HL-60/S4 (cell line): ENCODE data around the gene SLC3A2.
"Not testable (repeated sequence)": the region's sequence is repeated elsewhere in the genome, so short reads cannot be mapped to it uniquely, and the experiment has no call there.

ENCODE experiments used
- in situ Hi-C: fragments of 300-500 bp; cut with MboI; formaldehyde crosslinking; loops from 2 replicates; pipeline ENCODE4 v1.14.3; 2022; ENCODE audit warnings: low sequenced_read_pairs

The SLC3A2 gene

GRCh38 chr11:62851807-62852522 is 28.7 kb upstream of the SLC3A2 start:
- in situ Hi-C loops, result no loop called here

- in situ Hi-C loops, result no loop called here
Measured at GRCh38 chr11:62852523-62853188, 28.0 kb upstream of the SLC3A2 start.

GRCh38 chr11:62853279-62853965 is 27.3 kb upstream of the SLC3A2 start:
- in situ Hi-C loops, result no loop called here

- in situ Hi-C loops, result no loop called here
Measured at GRCh38 chr11:62854013-62854824, 26.5 kb upstream of the SLC3A2 start.

GRCh38 chr11:62854825-62855570 is 25.7 kb upstream of the SLC3A2 start:
- in situ Hi-C loops, result no loop called here

GRCh38 chr11:62855571-62856332 is 24.9 kb upstream of the SLC3A2 start:
- in situ Hi-C loops, result no loop called here

GRCh38 chr11:62856333-62856895 is 24.3 kb upstream of the SLC3A2 start:
- in situ Hi-C loops, result no loop called here

GRCh38 chr11:62857541-62857982 is 23.1 kb upstream of the SLC3A2 start:
- in situ Hi-C loops, result no loop called here

GRCh38 chr11:62858201-62858600 is 22.5 kb upstream of the SLC3A2 start:
- in situ Hi-C loops, result no loop called here

- in situ Hi-C loops, result not testable (repeated sequence)
Measured at GRCh38 chr11:62859281-62859703, 21.4 kb upstream of the SLC3A2 start.

- in situ Hi-C loops, result no loop called here
Measured at GRCh38 chr11:62860835-62861563, 19.7 kb upstream of the SLC3A2 start.

GRCh38 chr11:62861564-62862192 is 19.0 kb upstream of the SLC3A2 start:
- in situ Hi-C loops, result not testable (repeated sequence)

GRCh38 chr11:62863687-62864335 is 16.9 kb upstream of the SLC3A2 start:
- in situ Hi-C loops, result no loop called here

GRCh38 chr11:62865635-62866034 is 15.1 kb upstream of the SLC3A2 start:
- in situ Hi-C loops, result no loop called here

GRCh38 chr11:62874851-62875250 is 5.8 kb upstream of the SLC3A2 start:
- in situ Hi-C loops, result loop anchor here (25.0 kb wide), 1 partner anchor 463 kb away; the partner anchor contains the start of gene SCGB1A1

- in situ Hi-C loops, result loop anchor here (25.0 kb wide), 1 partner anchor 464 kb away; the partner anchor contains the start of gene SCGB1A1
Measured at GRCh38 chr11:62875698-62876478, 4.8 kb upstream of the SLC3A2 start.

GRCh38 chr11:62876712-62877111 is 4.0 kb upstream of the SLC3A2 start:
- in situ Hi-C loops, result loop anchor here (25.0 kb wide), 1 partner anchor 464 kb away; the partner anchor contains the start of gene SCGB1A1
